HG02970 (cell line): ENCODE data around the gene HS3ST5.
A peak's percentile ranks its signal among the peaks of the same experiment; 100 is the strongest.
"Not testable (repeated sequence)": the region's sequence is repeated elsewhere in the genome, so short reads cannot be mapped to it uniquely, and the experiment has no call there.

Experiments
- ATAC-seq: cut with Tn5 transposase; IDR thresholded peaks from one replicate; pipeline ENCODE4 v1.9.1; 2021; ENCODE audit warnings: mild to moderate bottlenecking, moderate library complexity, moderate number of reproducible peaks; ENCODE audit not compliant: unreplicated experiment, low FRiP score

The HS3ST5 gene

DNA sequence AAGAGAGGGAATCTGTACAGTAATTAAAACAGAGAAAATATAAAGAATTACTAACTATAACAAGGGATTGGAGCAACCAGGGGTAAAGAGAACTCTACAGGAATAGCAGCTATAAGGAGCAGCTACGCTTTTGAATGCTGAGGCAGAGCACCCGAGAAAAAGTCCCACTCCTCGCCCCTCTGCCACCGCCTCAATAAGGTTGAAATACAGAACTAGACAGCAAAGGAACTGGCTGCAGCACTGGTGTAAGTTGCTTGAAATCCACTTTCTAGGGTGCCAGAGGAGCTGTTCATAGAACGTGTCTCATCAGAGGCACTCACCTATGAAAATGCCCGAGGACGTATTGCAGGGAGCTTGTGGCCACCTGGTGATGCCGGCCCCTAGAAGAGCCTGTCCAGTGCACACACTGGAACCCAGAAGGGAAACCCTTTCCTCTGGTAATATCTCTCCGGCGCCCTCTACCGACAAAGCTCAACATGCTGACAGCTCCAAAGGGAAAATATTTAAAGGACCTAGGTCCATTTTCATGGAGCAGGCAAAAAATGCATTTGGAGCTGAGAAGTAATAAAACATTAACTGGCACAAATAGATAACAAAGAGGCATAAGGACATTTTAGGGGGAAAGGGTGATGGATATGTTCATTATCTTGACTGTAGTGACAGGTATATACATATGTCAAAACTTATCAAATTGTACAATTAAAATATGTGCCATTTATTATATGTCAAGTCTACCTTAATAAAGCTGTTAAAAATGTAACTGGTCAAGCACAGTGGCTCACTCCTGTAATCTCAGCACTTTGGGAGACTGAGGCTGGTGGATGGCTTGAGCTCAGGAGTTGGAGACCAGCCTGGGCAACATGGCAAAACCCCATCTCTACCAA is 234.5 kb downstream of the HS3ST5 start:
- ATAC-seq = peak; percentile 59

- no peak for ATAC-seq
Observed at GRCh38 chr6:114106020-114106419, 236.8 kb downstream of the HS3ST5 start.

DNA sequence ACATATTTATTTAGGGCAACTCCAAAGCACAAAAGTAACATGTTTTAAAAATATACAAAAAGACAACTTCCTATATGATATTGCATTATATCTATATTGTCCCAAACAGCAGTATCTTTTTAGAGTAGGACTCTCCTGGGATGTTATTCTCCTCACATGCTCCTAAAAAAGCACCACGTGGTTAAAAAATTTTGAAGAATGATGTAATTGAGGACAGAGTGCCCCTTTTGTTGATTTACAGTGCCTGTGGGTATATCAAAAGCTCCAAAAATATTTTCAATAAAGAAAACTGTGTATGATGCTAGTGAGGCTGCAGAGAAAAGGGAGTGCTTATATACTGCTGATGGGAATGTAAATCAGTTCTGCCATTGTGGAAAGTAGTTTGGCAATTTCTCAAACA is 241.6 kb downstream of the HS3ST5 start:
- no peak for ATAC-seq

DNA sequence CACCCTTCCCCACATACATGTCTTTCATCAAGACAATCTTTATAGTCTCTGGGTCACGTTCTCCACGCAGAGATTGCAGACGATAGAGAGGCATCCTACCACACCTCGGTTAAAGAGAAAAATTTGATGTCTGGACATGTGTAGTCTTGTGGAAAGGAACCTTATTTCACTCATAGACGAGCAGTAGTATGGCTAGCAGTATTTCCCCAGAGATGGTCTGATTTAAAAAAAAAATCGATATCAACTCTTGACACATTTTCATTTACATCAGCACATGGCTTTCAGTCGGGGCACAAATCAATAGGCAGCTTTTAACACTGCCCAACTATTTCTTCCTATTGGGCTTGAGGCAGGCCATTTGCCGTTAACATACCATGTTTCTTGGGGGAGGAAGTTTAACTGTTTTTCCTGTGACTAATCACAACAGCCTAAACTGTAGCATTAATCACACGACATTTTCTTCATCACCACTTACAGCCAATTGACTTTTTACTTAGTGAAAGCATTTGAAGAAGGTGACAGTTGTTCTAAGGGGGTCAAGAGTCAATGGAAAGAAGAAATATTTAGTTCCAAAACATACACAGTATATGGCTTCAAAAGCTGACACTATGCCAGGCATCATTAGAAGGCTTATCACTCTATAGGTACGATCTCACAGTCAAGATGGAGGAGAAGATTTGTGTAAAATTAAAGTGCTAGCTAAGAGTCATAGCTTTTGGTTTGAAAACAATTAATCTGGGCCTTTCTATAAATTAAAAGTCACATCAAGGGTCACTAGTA is 242.4 kb downstream of the HS3ST5 start:
- no peak for ATAC-seq

GRCh38 chr6:114096561-114097172 is 246.2 kb downstream of the HS3ST5 start:
- ATAC-seq = peak; percentile 53

DNA sequence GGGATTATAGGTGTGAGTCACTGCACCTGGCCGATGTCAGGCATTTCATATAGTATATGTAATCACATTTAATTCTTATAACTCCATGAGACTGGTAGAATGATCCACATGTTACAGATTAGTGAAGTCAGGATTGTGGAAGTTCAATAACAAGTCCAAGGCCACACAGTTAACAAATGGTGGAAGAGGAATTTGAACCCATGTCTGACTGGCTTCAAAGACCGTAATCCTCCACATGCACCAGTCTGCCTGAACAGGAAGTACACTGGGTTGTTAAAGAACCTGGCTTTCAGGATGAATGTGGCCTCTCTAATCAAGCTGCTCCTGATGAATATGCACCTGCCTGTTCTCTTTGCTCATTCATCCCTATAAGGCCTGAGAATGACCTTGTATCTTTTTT is 249.9 kb downstream of the HS3ST5 start:
- ATAC-seq = no peak

DNA sequence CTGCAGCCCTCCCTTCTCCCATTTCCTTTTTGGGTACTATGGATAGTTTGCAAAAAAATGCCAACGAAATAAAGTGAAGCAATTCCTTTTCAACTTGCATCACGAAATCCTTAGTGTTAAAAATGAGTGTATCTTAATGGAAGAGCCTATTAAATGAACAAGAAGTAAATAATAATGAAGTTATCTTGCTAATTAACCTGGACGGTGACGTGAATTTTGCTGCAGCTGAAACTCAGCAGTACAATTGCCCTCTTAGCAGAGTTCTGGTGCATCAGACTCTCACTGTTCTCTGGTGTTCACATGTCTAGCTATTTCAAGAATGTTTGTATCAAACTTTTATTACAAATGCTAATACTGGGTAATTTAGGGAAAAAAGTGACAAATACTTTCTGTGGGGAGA is 252.2 kb downstream of the HS3ST5 start:
- ATAC-seq = no peak

DNA sequence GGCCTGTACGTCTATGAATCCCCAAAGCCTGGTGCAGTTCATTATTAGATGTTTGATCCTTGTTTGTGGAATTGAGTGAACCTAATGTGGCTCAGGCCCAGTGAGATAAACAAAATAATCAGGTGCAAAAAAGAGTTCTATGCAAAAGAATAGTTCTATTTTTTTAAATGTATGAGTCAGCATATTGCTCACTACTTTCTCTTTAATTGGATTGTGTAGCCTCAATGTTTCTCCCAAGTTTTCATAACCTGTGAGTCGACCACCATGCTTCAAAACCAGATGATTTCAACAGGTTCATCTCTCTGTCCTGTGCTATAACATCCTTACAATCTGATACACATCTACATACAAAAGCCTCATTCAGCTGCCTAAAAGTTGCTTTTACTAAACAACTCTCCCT is 255.3 kb downstream of the HS3ST5 start:
- no peak for ATAC-seq

- ATAC-seq = no peak
Observed at GRCh38 chr6:114085211-114085610, 257.6 kb downstream of the HS3ST5 start.

DNA sequence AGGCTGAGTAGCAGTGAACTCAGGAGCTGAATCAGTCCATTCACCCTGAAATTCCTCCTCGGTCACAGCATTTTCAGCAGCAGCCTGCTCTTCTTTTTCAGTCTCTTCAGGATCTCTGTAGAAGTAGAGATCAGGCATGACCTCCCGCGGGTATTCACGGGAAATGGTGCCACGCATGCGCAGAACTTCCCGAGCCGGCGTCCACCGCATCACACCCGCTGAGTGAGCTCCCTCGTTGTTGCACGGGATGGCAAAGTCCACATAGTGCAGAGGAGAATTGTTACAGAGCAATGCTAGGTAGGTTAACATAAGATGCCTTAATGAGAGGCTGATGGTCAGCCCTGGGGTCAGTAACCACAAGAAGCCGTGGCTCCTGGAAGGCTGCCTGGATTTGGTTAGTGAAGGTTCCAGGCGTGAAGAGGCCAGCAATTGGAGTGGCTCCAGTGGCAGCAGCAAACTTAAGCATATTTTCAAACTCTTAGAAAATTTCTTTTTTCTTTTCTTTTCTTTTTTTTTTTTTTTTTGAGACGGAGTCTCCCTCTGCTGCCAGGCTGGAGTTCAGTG is 258.4 kb downstream of the HS3ST5 start:
- no peak for ATAC-seq

DNA sequence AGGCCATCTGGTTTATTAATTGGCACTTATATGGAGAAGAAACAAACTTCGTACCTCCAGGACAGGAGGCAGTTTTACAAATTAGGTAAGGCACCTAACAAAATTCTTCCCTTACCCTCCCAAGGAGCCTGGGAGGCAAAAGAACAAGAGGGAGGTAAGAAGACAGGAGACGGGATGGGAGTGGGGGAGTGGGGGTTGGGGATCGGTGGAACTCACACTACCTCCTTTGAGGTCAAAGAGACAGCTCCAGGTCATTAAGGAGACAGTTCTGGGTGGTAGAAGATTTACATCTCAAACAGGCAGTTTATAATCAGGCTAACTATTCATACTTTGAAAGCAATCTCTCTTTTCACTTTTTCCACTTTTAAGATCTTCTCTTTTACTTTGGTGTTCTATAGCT is 259.6 kb downstream of the HS3ST5 start:
- ATAC-seq = no peak

DNA sequence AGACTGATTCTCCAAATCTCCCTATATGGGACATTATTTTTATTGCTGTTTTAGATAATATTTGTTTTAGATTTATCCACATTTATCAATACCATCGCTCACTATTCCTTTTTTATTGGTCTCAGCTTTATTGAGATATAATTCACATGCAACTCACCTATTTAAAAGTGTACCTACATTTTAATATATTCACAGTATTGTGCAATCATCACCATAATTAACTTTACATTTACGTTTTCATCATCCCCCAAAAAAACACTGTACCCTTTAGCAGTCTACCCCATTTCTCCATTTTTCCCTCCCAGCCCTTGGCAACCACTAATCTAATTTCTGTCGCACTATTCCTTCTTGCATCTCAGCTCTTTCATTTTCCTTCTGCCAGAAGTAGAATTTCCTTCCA is 261.1 kb downstream of the HS3ST5 start:
- no peak for ATAC-seq

GRCh38 chr6:114080891-114081510 is 261.8 kb downstream of the HS3ST5 start:
- ATAC-seq = no peak

DNA sequence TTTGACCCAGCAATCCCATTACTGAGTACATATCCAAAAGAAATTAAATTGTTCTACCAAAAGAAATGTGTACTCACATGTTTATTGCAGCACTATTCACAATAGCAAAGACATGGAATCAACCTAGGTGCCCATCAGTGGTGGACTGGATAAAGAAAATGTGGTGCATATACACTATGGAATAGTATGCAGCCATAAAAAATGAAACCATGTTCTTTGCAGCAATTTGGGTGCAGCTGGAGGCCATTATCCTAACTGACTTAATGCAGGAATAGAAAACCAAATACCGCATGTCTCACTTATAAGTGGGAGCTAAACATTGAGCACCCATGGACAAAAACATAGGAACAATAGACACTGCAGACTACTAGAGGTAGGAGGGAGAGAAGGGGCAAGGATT is 262.4 kb downstream of the HS3ST5 start:
- not testable (repeated sequence) for ATAC-seq

DNA sequence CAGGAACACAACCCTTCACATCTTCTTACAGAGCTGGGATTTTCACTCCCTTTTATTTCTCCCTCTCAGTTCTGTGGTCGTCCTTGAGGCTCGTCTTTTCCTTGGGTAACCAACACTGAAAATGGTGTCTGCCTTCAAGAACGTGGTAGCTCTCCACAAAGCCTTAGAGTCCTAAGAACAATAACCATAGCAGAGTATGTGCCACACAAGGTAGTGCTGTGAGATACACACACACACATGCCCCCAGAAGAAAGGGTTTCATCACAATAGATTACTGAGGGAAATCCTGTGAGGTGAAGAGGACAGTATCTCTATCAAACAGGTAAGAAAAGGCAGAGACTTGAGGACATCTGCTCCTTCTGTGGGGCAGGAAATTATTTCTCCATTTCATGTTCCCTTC is 267.0 kb downstream of the HS3ST5 start:
- no peak for ATAC-seq

GRCh38 chr6:114075300-114075699 is 267.5 kb downstream of the HS3ST5 start:
- ATAC-seq = no peak

DNA sequence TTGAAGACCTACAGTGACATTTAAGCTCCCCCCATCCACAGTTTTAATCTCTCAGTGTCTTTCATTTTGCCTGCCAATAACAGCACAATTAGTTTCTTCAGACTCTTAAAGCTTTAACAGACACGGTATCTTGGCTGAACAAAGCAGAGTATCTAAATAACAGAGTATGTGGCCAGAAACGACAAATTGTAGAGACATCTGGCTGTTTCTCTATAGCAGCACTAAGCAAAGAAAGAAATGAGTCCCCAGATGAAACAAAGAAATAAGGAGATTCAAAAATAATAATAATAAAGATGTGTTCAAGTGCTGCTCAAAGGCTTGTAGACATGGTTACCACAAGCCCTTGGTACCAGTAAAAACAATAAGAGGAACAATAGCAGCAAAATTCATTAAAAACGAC is 274.1 kb downstream of the HS3ST5 start:
- no peak for ATAC-seq

DNA sequence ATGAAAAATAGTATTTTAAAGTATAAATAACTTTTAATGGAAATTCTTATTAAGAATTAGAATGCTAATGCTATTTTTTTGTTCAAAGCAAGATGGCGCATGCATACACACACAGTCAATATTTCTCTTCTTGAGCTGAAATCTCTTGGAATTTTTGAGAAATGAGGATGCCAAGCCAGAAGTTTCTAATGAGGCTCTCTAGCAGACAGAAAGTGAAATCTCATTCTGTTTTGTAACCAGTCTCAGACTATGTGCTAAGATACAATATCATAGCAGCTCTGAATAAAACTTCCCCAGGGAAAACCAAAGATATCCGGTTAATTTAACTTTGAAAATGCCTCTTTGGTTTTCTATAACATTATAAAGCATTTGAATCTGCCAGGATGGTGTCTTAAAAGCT is 274.7 kb downstream of the HS3ST5 start:
- ATAC-seq = no peak

DNA sequence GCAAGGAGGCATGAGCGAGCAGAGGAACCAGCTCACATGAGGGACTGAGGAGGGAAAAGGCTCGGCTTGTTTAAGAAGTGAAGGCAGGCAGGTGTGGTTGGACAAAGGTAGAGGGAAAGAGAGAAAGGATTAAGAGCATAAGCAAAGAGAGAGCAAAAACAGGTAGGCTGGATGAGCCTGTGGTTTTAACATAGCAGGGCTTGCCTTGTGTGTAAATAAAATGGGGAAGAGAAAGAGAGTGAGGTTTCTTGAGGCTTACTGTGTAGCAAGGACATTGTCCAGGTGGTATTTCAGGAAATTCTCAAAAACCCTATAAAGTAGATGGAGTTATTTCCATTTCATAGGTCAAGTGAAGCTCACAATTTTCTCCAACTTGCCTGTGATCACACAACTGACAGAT is 278.0 kb downstream of the HS3ST5 start:
- ATAC-seq = no peak

DNA sequence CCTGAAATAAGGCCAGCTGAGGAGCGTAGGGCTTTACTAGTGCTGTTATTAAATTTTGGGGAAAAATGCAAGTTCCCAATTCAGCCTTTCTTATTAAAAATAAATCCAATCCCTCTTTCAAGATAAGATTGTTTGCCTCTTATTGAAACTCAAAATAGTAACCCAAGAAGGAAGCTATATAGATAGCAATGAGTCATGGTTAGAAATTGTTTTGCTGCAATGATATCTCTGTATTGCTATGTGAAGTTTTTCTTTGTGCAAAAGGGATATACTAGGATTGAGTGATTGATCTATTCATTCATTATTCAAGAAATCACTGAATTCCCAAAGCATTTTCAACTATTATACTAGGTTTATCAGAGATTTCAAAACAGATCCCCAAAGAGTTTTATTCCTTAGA is 278.9 kb downstream of the HS3ST5 start:
- no peak for ATAC-seq

GRCh38 chr6:114062199-114062598 is 280.6 kb downstream of the HS3ST5 start:
- ATAC-seq = no peak
